ENCODE data around the gene COP1.

DNA sequence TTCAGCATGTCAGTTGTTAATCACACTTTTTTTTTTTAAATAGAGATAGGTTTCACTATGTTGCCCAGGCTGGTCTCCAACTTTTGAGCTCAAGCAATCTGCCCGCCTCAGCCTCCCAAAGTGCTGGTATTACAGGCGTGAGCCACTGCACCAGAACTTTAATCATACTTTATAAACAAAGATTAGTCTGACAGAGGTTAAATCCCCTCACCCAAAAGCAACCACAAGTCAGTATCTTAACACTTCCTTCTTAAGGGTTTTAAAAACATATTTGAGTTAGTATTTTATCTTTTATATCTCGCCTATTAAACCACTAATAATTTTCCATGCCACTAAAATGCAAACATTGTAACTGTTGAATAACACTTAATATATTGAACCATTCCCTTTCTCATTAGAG is 70.2 kb downstream of the COP1 start:
- no peak for TF ChIP-seq GATA2 (IDR thresholded peaks at IDR 0.05; ENCODE audit: low read depth, low read length)
- no peak for TF ChIP-seq GATA3 (IDR thresholded peaks at IDR 0.05; ENCODE audit: low read depth, low read length)
